Fibroblast of mammary gland (primary cell): Measurements from ENCODE around the gene CTNNA3.

Source experiments
- DNase-seq: peaks from one replicate; pipeline ENCODE4 v3.0.0-alpha.2; 2010; ENCODE audit warnings: low read depth
- H3K4me3 ChIP-seq: 2 replicates; pipeline ENCODE4 v1.5.1; 2011; ENCODE audit warnings: low read depth, mild to moderate bottlenecking, low read length, moderate library complexity; ENCODE audit not compliant: control insufficient read depth
- TF ChIP-seq, protein P1 (sequence below): conservative IDR thresholded peaks from 2 replicates; pipeline ENCODE4 v1.5.1; 2011; ENCODE audit warnings: low read depth, low read length, inconsistent platforms; ENCODE audit not compliant: control insufficient read depth, insufficient read depth

CTNNA3 gene

DNA sequence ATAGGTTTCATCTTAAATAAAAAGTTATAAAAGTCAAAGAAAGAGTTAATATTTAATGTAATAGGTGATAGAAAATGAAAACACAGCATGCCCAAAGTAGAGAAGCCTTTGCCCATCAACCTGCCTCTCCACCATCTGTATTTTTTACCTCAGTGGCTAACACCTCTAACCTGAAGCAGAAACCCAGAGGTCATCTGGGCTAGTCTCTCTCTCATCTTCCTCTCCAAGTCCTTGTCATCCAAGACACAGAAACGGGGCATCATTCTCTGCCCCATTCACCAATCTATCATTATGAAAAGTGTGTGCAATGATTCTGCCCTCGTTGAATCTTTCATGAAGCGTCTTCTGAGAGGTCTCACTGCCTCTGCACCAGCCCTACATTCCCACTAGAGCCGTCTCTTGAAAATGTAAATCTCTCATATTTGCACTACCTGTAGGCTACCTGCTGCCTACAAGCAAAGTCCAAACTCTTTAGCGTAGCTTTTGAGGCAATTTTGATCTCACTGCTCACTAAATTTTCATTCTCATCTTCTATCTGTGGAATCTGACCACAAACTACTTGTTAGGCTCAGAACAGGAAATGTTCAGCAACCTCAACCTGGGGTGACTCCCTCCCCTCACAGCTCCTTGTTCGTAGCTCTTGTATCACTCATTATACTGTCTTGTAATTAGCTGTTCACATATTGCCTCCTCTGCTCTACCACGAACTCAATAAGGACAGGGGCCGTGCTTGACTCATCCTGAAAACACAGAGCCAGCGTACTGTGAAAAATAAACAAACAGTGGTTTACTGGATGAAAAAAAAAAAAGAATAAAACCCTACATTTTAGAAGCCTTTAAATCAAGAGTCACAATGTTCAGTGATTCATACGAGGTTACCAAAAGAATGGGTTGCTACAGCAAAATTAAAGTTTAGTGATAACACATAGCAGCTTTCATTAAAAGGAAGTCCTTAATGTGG lies 83.1 kb downstream of the CTNNA3 start:
- DNase-seq: peak; percentile 30
- TF ChIP-seq, protein P1, sequence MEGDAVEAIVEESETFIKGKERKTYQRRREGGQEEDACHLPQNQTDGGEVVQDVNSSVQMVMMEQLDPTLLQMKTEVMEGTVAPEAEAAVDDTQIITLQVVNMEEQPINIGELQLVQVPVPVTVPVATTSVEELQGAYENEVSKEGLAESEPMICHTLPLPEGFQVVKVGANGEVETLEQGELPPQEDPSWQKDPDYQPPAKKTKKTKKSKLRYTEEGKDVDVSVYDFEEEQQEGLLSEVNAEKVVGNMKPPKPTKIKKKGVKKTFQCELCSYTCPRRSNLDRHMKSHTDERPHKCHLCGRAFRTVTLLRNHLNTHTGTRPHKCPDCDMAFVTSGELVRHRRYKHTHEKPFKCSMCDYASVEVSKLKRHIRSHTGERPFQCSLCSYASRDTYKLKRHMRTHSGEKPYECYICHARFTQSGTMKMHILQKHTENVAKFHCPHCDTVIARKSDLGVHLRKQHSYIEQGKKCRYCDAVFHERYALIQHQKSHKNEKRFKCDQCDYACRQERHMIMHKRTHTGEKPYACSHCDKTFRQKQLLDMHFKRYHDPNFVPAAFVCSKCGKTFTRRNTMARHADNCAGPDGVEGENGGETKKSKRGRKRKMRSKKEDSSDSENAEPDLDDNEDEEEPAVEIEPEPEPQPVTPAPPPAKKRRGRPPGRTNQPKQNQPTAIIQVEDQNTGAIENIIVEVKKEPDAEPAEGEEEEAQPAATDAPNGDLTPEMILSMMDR: no peak
- no peak overlapping the region for H3K4me3 ChIP-seq

DNA sequence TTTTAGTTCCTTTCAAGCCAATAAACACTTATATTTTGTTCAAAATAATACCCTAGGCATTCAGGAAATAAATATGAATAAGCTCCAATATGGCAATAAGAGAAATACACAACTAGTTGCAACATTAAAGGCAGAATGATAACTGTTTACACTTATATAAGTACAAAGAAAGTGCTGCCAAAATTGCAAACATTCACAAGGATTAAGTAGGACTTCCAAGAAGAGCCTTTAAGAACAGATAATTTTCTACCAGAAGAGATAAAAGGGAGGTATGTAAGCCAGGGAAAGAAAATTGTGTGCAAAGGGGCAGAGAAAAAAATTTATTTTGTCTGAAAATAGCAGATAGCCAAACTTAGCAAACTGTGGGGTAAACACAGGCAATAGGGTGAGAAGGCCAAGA lies 83.8 kb downstream of the CTNNA3 start:
- TF ChIP-seq, protein P1: no peak
- no peak overlapping the region for H3K4me3 ChIP-seq
- DNase-seq: no peak

DNA sequence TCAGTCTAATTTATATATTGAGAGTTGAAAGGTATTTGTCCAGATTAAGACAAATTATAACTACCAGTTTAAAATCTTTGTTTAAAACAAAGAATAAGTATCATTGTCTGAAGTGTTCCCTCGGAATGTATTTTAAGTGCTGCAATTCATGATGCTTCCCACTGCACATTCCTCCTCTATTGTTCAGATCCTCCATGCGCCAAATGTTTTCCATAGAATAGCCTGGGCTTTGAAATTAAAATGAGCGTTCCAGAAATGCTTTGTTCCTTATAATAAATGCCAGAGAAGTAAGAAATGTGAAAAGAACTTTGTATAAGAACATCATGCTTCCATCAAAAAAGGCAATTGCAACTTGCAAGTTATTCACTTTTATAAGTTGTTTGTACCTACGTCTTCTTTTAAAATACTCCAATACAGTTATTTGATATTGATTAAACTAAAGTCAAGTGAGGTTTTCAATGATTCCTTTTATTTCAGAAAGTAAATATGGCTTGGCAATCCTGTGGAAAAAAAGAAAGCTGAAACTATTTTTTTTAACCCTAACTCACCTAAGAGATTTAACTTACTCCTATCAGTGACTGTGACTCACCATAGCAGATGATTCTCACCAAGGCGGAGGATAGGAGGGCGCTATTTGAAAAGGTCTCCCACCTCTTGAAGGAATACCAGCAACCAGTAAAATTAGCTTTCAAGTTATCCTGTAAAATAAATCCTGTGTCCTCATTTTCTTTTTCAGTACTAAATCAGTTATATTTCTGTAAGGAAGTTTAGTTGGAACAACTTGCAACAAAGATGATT lies 85.8 kb downstream of the CTNNA3 start:
- no peak overlapping the region for H3K4me3 ChIP-seq
- TF ChIP-seq, protein P1: no peak
- no peak for DNase-seq

DNA sequence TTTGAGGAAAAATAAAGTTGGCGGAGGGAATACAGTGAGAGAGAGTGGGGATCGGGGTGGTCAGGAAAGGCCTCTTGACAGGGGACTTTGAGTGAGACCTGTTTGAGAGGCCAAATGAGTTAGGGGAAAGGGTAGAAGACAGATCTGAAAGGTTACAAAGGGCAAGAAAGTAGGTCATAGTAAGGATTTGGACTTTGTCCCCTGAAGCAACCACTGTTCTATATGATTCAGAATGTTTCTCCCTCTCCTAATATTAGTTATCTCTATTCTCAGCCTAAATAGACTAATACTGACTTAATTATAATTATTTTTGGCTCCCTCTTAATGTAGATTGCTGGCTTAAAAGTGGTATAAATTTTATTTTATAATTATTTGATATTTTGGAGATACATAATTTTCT lies 88.0 kb downstream of the CTNNA3 start:
- TF ChIP-seq, protein P1: no peak
- H3K4me3 ChIP-seq: no peak overlapping the region
- no peak for DNase-seq

DNA sequence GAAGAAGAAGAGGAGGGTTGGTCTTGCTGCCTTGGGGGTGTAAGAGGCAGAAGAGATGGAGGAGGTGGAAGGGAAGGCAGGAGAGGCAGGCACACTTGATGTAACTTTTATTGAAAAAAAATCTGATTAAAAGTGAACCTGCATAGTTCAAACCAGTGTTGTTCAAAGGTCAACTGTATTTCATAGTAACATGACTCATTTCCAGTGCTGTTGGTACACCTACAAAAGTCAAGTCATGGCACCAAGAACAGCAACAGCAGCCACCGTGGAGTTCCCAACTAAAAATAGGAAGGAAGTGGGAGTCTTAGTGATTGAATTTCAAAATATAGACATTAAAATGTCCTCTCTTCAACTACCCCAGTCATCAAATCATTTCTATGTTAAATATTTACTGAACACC lies 88.5 kb downstream of the CTNNA3 start:
- no peak overlapping the region for H3K4me3 ChIP-seq
- peak; percentile 20 for DNase-seq
- TF ChIP-seq, protein P1: no peak

DNA sequence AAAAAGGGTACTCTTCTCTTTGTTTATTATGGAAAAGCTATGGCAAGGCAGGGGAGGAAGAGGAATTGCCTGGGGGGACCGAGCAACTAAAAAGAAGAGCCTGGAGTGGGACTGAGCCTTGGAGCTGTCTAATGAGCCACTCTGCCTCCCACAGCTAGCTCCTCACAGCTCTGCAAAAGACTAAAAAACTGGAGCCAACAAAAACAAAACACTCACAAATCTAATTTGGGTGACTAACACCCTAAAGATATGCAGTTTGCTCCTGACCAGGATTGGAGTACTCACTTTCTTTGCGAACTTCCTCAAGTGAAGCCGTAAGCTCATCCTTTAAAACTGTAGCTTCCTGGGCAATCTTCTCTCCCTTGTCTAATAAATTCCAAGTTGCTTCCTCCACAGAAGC lies 89.4 kb downstream of the CTNNA3 start:
- no peak overlapping the region for H3K4me3 ChIP-seq
- TF ChIP-seq, protein P1: no peak
- peak; percentile 74 for DNase-seq
